Activated T-helper 9 cell treated with anti-CD3 and anti-CD28 coated beads, Interleukin-2, amount 50 U/mL, for 16 hours (primary cell): ENCODE data around the gene CRYBG1.

Experiments used
- DNase-seq: peaks from one replicate; pipeline ENCODE4 v3.0.0-alpha.2; 2020; ENCODE audit warnings: low read depth

The CRYBG1 gene

DNA sequence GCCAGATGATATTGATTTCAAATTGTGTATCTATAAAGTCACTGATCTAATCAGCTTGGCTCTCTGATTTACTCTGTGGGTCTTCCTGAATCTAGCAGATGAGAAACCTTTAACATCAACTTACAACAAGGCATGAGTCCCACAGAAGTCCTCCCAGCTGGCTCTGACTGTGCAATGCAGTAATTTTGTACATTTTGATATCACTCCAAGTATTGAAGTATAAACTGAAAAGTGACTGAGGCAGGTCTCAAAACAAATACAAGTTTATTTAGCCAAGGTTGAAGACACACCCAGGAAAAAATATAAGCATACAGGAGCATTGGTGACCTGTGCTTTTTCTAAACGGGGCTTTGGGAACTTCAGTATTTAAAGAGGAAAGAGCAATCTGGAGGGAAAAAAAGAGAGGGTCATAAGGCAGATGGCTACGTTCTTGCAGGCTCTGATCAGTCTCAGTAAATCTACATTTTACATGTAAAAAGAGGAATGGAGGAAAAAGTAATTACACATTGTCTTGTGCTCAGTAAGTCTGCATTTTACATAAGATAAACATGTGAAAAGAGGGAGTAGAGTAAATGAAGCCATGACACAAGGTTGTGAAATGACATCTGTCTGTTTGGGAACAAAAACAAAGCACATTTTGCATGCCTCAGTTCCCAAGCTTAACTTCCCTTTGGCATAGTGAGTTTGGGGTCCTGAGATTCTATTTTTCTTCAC, 59.5 kb downstream of the CRYBG1 start:
- no peak for DNase-seq

DNA sequence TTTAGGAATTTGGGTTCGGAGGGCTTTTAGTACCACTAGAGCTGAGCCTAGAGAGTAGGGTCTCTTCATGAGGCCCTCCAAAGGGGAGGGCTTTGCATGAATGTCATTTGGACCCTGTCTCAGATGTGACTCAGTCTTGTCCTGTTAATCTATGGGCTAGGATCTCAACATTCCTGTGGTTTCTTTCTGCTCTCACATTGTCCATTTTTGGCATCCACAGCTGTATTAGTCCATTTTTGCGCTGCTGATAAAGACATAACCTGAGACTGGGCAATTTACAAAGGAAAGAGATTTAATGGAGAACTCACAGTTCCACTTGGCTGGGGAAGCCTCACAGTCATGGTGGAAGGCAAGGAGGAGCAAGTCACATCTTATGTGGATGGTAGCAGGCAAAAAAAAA, 61.0 kb downstream of the CRYBG1 start:
- DNase-seq: no peak

GRCh38 chr6:106422534-106422933, 62.0 kb downstream of the CRYBG1 start:
- no peak for DNase-seq

DNA sequence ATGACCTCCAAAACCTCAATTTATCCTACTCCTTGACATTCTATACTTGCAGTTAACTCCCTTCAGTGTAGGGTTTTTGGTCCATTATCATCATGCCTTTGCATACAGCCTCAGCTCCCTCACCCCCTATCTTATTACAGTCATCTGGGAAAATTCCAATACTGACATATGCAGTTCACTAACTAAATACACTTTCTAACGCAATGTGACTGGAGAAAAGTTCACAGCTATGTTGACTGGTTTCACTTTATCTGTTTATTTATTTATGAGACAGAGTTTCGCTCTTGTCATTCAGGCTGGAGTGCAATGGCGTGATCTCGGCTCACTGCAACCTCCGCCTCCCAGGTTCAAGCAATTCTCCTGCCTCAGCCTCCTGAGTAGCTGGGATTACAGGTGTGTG, 64.9 kb downstream of the CRYBG1 start:
- no peak for DNase-seq

DNA sequence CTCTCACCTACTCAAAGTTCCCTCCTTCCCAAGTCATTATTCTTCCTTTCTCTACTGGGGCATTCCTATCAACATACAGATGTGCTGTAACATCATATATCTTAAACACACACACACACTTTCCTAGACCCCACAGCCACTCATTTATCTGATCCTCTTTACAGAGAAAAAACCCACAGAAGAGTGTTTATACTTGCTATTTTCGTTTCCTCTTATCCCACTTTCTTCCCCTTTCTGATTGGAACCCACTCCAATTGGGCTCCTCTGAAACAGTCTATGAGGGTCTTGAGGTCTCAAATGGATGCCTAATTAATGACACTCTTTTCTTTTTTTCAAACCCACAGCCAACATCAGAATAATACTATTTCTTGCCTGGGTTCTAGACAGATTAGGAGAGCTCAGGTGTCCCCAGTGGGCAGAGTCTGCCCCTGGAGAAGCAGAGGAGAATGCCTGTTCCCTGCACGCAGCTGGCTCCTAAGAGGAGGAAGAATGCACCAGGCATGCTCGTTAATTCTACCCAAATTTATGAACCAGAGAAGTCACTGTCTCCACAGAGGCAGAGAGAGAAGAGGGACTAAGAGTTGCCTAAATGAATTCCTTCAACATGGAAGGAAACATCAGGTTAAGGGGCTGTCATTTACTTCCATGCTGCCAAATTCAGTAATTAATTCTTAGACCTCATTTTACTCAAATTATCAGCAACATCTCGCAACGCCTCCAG, 65.9 kb downstream of the CRYBG1 start:
- DNase-seq: no peak

GRCh38 chr6:106430466-106430865, 69.9 kb downstream of the CRYBG1 start:
- no peak for DNase-seq

GRCh38 chr6:106431405-106431804, 70.9 kb downstream of the CRYBG1 start:
- no peak for DNase-seq

DNA sequence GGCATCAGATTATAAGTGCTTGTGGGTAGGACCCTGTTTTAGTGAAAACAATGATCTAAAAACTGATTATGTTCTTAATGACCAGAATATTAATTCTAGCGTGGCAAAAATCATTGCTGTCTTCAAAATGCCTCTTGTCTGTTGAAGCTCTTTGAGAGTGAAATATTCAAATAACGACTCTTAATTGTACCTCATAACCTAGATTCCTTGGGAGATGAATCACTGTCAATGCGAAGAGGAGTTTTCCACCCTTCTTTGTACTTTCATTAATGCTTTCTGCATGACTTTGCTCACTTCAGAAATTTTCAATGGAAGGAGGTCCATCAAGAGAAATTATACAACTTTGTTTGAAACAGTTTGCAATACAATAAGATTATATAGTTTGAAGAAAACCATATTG, 71.5 kb downstream of the CRYBG1 start:
- no peak for DNase-seq

GRCh38 chr6:106434530-106434929, 74.0 kb downstream of the CRYBG1 start:
- DNase-seq: no peak

DNA sequence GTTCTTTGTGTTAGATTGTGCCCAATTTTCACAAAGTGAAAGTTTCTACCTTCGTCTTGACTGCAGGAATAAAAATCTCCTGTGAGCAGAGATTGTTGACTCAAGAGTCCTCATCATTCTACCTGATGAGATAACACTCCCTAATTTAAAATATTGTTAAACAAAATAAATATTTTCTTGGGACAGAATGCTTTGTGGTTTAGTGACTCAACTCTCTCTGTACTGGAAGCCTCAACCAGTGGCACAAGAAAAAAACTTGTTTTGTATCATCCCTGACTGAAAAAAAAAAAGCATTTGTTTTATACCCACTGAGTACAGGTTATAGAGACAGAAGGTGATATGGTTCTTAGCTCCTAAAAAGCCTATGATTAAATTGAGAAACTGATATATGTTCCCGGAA, 78.9 kb downstream of the CRYBG1 start:
- DNase-seq: no peak

GRCh38 chr6:106440546-106440945, 80.0 kb downstream of the CRYBG1 start:
- DNase-seq: no peak

GRCh38 chr6:106442395-106442794, 81.9 kb downstream of the CRYBG1 start:
- no peak for DNase-seq

GRCh38 chr6:106444777-106445507, 84.4 kb downstream of the CRYBG1 start:
- no peak for DNase-seq

DNA sequence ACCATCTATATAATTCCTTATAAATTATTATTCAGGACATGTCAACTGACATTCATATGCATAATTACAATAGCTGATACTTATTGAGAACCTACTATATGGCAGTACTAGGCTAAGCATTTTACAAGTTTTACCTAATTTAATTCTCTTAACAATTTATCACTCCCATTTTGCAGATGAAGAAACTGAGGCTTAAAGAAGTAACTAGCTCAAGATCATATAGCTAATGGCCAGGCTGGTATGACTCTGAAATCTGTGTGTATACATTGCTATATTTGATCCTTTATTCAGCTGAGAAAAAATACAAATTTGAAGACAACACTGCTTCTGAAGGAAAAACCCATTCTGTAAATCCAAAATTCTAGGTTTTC, 85.0 kb downstream of the CRYBG1 start:
- no peak for DNase-seq

- DNase-seq: no peak
These were observed 85.9 kb downstream of the CRYBG1 start for GRCh38 chr6:106446287-106446885.

GRCh38 chr6:106446983-106447382, 86.5 kb downstream of the CRYBG1 start:
- no peak for DNase-seq

GRCh38 chr6:106448000-106448426, 87.5 kb downstream of the CRYBG1 start:
- no peak for DNase-seq

- DNase-seq: no peak
These were observed 90.1 kb downstream of the CRYBG1 start for GRCh38 chr6:106450653-106451052.

DNA sequence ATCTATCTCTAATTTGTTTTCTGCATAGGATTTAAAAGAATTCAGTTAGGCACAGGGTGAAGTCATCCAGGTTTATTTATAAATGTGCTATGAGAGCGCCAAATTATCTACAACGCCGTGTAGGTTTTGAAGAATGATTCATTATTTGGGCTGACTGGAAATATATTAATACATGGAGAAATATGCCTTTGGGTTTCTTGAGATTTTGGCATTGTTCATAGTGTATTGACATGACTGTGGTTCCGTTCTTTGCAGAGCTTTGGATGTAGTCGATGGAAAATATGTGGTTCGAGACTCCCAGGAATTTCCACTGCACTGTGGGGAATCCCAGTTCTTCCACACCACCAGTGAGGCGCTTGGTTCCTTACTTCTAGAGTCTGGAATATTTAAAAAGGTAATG, 90.9 kb downstream of the CRYBG1 start:
- no peak for DNase-seq

- no peak for DNase-seq
These were observed 92.1 kb downstream of the CRYBG1 start for GRCh38 chr6:106452628-106453027.

- DNase-seq: no peak
These were observed 93.3 kb downstream of the CRYBG1 start for GRCh38 chr6:106453756-106454367.

DNA sequence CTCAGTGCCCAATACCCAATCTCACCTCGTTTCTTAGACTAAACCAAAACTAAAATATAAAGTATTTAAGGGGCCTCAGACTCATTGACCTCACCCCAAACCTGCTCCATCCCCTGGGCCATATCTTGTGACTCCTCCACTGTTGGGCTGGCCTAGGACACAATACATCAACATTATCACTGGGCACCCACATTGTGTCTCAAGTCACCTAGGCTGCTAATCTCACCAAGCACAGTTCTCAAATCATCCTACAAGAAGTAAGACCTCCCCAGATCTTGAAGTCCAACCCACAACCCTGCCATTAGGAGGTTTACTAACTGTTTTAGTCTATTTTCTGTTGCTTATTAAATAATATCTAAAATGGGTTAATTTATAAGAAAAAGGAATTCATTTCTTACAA, 96.2 kb downstream of the CRYBG1 start:
- DNase-seq: no peak
